HG03196 (cell line): ENCODE results near the gene DENND1A.

Experiments used
- ATAC-seq: cut with Tn5 transposase; IDR thresholded peaks from one replicate; pipeline ENCODE4 v1.9.1; 2021; ENCODE audit not compliant: unreplicated experiment

DENND1A gene

DNA sequence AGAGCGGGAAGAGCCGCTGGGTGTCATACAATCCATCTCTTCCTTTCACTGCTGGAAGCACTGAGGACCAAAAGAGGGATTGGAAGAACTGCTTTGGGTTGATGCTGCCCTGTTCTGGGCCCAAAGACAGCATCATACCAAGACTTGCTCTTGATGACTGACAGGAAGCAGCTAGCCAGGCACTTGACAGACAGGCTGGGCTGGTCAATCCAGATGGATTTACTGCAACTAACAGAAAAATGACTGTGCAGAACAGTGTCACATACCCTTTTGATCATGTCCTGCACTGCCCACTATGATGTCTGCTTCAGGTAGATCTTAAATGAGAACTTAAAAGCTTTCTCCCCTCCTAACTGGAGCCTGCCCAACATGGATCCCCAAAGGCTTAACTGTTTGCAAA lies 416.4 kb downstream of the DENND1A start:
- ATAC-seq, result no peak

DNA sequence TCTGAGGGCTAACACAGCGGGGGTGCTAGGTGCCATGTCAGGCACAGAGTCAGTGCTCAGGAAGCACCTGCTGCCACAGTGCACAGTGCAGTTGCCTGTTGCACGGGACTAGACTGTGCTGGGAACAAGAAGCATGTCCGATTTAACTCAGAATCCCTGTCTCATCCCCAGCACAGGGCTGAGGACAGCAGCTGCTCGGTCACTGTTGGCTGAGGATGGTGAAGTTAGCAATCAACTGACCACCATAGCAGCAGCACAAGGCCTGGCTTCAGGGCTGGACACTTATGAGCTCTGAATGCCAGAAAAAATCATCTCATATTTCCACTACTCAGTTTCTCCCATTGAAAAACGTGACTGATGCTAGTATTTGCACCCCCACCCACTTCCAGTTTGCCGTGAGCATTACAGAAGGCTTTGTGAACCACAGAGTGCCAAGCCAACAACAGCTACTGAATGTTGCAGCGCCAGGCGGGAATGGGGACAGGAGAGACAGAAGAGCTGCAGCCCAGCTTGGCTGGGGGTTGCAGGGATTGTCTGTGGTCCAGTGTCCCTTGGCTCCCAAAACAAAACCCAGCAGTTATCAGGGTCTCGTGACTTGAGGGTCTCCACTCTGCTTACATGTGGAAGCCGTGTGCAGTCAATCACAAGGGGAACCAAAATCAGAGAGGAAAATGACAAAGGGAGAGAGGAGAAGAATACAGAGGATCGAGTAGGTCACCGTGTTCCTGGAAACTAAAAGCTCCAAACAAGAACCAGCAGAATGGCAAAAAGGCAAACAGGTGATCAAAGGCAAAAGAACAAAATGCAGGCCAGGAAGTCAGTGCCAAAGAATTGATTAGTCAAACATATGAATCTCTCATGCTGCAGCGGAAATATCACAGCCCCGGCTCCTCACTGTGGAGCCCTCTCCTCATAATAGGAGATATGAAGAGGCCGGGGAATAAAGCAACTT lies 418.3 kb downstream of the DENND1A start:
- ATAC-seq, result no peak

DNA sequence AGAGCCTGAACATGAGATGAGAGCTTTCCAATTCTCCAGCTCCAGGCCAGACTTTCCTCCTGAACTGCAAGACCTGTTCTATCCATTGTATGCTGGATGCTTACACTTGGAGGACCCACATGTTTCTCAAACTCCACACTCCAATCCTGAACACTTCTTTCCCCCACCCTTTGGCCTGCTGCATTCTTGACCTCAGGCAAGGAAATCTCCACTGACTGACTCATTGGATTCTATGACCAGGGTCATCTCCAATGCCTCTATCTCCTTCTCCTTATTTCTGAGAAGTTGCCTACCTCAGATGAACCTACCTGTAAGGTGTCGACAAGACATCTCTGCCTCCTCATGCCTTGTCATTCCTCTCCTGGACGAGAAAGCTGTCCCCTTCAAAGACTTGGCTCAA lies 420.3 kb downstream of the DENND1A start:
- no peak for ATAC-seq

DNA sequence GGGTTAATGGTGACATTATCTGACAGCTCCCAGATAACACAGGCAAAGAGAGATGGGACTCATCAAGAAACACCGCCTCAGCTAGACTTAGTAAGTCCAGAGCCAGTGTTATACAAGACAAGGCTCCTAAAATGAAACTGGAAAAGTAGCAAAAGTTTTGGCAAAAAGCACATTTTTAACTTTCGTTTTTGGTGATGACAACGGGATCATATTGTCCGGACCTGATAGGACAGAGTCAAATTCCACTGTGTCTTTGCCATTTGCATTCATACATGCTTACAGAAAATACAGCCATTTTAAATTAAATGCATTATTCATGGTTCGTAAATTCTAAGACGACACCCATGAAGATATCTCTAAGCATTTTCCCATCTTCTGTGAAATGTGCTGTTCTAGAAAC lies 421.9 kb downstream of the DENND1A start:
- no peak for ATAC-seq

DNA sequence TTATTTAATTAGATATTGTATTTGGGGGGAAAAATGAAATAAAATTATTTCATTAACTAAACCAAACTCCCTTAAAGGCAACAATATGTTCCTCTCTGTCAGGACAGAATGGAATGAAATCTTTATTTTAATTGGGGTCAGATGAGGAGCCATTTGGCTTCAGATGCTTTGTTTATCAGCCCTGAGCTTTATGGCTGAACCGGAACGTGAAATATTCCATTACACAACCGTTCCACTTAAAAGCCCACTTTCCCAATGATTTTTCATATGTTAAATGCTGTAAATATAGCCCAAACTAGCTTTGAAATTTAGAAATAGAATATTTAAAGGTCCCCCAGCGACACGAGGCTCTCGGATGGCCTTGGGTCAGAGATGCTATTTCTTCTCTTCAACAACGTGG lies 424.4 kb downstream of the DENND1A start:
- ATAC-seq, result no peak

DNA sequence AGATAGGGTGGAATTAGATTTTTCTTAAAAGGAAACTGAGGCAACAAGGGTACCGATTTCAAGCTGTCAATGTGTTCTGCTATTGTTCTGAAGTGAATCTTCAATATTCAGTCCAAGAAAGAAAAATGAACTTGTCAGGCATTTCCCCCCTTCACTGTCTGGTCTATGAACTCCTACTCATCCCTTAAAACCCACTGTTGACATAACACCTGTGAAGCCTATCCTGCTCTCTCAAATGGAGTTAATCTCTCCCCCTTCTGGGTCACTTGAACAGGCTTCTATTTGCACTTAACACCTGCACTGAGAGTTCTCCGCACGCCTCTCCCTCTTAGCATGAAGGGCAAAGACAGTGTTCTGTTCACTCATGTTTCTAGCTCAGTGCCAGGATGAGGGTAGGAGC lies 429.6 kb downstream of the DENND1A start:
- ATAC-seq, result no peak

DNA sequence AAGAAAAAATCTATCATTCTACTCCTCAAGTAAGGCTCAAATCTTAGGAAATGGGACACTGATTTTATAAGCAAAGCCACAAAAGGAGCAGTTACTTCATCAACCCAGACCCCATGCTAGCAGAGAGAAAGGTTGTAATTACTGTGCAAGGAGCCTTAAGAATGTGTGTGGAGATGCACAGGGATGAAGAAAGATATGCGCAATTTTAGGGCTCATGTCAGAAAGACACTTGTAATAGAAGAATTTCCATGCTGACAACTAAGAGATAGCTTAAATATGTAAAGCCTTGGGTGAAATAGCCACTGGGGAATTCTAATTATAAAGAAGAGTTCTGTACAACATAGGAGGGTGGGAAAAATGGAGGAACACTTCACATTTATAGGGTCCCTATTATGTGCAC lies 432.1 kb downstream of the DENND1A start:
- no peak for ATAC-seq

DNA sequence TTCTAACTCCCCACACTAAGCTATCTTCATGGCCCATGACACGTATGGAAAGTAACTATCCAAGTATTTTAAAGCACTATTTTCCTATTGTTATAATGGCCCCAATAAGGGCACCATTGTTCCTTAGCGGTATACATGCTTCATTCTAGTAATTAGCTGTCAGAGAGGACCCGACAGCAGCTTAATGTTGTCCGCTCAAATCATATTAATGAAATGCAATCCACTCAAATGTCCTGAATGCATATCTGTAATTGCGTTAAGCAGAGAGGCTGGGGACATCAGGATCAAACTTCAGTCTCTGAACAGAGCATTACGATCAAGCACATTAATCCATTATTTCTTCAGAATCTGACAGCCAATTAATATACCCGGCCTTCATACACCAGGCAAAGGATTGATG lies 434.2 kb downstream of the DENND1A start:
- ATAC-seq, result no peak

DNA sequence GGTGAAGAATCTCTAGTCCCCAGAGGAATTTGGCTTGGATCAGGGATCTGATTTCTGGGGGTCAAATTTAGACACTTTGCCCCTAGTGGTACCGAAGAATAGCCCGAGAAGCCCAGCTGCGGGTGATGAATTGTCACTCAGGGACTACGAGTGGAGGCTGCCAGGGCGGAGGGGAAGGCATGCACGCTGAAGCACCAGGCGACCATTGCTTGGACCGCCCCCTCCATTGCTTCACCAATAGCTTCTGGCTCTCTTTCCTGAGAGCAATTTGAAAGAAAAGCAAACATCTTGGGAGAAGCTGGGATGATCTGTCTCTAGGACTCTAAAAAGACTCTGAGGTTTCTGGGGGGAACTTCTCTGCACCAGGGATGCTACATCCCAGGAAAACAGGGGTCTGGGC lies 436.3 kb downstream of the DENND1A start:
- no peak for ATAC-seq

DNA sequence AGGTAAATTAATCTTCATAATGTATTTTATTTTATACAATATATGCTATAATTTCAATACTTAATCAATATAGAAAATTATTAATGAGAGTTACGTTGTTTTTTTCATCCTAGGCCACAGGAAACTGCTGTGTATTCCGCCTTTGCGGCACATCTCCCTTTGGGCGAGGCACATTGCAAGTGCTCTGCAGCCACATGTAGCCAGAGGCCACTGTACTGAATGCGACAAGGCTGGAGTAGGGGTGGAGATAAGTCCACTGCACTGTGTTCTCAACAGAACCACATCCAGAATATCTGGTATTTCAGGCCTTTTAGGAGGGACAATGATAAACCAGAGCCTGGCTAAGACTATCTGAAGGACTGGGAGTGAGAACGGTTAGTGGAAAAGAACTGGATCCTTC lies 439.2 kb downstream of the DENND1A start:
- ATAC-seq, result no peak

DNA sequence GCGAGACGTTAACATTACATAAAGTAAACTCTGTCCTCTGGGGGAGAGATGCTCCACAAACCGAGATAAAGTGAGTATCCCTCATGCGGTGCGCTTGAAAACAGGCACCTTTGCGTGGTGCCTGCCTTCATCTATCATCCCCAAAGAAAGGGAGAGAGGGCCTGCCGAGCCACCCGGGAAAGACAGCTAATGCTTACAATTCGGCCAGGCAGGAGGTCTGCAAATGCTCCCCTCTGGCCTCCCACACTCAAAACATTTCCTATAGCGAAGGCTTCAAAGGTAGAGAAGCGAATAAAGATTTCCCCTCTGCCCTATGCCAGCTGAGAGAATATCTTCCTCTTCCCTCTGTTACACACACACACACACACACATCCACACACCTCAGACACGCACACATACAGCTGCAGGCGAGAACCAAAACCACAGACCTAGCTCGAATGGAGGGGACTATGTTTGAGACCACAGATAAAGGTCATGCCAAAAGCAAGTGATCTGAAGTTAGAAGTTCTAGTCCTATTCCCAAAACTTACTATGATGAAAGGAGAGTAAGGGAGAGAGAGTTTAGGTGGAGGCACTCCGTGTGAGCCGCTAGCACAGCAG lies 441.1 kb downstream of the DENND1A start:
- no peak for ATAC-seq

DNA sequence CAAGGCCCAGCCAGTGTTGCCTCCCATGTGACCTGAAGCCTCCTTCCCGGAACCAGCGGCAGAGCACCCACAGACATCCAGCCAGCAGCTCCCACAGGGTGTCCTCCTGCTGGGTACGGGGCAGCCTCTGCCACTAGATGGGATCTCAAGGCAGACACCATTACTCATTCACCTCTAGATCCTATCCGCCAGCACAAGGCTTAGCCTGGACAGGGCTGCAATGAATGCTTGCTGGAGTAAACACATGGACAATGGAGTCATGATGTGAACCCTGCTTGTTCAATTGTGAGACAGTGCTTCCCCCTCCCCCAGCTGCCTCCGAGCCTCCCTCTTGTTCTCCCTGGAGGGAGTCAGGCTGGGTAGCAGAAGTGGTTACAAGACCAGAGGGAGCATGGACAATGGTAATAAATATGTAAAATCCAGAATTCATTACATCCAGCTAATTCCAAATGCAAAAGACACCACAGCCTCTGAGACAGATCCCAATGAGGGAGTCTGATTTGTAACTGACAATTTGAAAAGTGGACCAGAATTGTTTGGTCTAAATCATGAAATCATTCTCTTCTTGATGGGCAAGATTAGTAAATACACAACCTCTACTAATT lies 441.9 kb downstream of the DENND1A start:
- ATAC-seq, result no peak

DNA sequence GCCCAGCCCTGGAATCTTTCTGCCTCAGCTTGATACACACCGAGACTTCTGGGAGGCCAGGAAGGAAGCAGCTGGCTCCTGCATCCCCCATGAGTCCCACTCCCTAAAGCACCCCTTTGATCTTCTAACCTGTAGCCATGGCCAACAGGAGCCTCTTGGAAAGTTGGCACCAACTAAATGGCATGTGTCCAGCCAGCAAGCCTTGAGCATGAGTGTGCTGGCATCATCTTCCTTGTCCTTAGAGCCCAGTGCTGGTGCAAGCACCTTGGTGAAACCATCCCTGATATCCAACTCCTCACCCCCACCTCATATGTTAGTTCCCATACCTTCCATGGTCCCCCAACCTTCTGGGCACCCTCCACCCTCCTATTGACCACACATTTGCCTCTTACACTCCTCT lies 443.5 kb downstream of the DENND1A start:
- no peak for ATAC-seq

DNA sequence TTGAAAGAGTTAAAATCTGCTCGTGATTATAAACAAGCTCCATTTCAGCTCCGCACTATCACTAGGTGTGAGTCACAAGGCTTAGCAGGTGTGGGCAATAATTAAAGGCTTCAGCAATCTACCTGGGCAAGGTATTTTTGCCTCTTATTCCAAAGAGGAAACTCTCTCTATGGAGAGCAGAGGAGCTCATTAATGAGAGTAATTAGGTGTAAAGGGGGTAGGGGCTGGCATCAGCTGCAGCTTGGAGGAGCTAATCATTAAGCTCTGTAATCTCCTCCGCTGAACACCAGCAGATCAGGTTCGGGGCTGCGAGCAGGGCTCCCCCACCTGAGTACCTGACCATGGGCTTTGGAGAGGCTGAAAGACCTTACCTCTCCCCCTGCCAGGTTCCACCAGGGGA lies 444.7 kb downstream of the DENND1A start:
- ATAC-seq, result no peak

DNA sequence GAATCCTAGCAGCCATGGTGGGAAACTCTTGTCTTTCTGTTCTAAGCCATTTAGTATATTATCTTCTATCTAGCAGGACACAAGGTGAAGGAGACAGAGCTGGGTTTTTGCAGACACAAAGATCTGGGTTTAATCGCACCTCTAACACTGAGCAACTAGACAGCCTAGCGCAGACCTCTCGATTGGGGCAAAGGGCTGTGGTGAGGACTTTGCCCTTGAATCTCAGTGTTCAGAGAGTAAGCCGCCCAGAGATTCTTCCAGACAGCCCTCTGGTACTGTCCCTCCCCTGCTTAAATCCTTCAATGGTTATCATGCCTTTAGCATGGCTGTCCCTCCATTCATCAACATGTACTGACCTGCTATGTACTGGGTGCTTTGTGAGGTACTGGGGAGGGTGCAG lies 445.8 kb downstream of the DENND1A start:
- no peak for ATAC-seq

DNA sequence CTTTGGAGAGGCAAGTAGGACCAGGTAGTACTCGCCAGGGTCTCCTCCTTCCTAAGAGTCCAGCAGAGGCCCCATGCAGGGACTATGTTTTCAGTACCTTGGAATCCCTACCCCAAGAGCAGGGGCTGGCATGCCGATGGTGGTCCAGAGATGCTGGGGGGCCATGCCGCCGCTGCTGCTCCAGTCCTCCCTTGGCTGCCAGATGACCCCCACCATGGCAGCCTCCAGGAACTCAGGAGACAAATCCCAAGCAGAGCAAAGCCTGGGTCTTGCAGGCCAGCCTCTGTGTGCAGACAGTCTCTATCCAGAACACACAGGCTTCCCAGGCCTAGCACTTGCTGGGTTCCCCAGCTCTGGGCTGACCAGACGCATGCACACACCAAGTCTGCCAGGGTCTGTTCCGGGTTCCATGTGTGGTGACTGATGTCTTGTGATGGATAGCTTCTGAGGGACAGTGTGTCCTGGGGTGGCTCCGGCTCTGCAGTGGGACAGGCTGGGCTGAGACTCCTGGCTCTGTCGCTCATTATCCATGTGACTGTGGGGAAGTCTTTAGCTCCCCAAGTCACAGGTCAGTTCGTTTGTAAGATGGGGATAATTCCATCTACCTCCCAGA lies 446.6 kb downstream of the DENND1A start:
- no peak for ATAC-seq

DNA sequence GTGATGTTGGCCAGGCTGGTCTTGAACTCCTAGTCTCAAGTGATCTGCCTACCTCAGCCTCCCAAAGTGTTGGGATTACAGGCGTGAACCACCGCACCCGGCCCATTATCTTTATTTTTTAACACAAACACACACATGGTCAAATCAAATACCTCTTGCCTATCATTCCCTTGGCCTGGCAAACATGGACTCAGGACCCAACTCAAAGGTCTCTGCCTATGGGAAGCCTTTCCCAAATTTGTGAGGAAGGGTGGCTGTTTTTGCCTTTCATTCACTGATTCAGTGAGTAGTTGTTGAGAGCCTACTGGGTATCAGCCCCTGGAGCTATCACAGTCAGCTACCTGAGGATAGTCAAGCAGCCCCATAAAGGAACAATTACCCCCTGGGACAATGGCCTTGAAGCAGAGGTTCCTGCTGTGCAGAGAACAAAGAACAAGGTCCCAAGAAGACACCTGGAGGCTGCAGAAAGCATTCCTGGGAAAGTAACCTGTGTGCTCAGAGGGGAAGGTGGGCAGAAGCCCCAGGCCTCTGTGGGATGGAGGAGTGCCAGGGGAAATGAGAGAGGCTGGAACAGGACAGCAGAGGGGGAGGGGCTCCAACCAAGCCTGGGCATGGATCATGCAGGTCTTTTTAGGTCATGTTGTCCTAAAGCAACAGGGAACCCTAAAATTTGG lies 447.5 kb downstream of the DENND1A start:
- ATAC-seq, result no peak

DNA sequence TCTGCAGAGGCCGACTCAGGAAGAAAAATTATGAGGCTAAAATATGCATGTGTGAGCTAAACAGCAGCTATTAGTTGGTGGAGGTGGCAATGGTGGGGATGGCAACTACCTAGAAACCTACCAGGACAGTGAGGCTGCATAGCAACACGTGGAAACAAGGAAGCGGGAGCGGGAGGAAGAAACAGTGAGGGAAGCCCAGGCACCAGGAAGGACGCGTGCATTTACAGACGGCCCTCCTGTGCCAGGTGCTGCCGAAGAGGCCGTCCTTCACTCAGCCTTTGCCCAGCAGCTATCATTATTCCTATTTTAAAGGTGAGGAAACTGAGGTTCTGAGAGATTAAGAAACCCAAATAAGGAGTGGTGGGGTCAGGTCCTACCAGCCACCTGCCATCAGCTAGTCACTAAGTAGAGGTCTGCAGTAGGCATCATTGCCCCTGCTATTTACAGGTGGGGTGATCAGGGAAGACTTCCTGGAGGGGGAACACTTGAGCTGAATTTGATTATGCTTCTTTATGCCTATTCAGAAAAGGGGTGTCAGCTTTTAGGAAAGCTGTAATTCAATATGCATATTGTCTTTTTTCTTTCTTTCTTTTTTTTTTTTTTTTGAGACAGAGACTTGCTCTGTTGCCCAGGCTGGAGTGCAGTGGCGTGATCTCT lies 448.6 kb downstream of the DENND1A start:
- no peak for ATAC-seq

DNA sequence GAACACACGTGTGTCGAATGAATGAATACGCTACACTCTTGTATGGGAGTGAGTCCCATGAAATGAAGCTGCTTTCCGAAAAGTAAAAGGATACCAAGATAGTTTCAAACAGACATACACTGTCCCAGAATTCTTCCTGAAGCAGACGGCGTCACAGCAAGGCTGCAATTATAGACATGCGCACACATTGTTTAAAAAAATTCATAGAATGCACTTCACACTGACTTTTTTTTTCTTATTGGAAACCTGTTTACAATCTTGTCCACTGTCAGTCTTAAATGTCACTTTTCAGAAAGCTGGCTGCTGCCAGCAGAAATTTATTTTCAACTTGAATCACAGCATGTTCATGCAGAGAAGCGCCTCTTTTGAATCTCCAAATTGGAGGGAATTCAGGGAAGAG lies 449.1 kb downstream of the DENND1A start:
- no peak for ATAC-seq

DNA sequence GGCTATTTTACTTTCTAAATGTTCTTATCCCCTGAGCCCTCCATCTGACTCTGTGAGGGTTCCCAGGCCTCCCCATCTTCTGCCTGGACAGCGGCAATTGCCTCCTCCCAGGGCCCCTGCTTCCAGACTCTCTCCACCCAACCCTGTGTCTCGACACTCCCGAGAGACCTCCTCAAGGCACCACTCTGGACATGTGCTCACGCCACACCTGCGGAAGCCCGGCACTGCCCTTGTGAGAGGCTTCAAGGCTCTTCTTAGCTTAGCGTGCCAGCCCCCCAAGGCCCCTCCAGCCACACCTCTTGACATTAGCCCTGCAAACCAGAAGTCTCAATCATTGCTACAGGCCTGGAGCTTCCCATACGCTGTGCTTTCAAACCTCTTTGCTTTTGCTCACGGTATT lies 449.8 kb downstream of the DENND1A start:
- ATAC-seq, result no peak
